ENCODE measurements around the gene ANAPC13.
A peak's percentile ranks its signal among the peaks of the same experiment; 100 is the strongest.

ANAPC13 gene, protein sequence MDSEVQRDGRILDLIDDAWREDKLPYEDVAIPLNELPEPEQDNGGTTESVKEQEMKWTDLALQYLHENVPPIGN

DNA sequence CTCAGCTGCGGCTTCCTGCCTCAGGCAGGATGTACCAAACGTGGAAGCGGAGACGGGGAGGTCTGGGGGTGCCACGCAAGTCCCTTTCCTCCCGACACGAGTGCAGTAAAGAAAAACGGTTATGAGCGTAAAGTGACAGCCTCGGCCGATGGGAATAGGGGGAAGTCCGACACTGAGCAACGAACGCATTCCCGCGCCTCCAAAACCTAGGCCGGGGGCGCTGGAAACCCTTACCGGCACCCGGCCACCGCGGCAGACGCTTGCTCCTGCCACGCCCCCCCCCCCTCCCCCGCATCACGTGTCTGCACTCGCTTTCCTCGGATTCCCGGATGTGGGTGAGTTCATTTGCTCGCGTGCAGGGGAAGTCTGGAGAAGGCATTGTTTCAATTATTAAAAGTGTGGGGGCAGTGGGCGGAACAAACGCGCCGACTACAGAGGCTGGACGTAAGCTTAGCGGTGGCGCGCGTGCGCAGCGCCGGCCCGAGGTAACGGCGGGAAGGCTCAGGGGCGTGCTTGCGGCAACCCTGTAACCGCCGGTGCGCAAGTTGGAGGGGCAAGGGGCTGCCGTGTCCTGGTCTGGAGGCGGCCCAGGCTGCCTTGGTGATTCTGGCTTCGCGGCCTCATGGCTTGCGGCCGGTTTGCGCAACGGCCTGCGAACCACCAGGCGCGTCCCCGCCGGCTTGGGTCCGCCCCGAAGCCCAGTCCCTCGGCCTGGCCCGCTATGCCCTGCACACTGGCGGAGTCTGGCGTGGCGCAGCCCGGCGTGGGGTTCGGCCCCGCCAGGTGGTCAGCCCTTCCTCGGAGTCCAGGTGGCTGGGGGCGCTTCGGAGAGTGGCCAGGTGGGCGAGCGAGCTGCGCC is at the start of gene ANAPC13, which contains the start of gene CEP63:
Gene ANAPC13 (minus strand): TSS at position 268 of the 859 bp plus-strand sequence. CDS start 3,081 bp downstream, outside the sequence.
Gene CEP63 (plus strand): TSS at position 340 of the 859 bp plus-strand sequence. CDS start 9,264 bp downstream, outside the sequence.
- peak; percentile 64 for FAIRE-seq

GRCh38 chr3:134535186-134535970 is 49.6 kb upstream of the ANAPC13 start:
- FAIRE-seq, result no peak

- FAIRE-seq, result no peak
These were observed 47.7 kb upstream of the ANAPC13 start for GRCh38 chr3:134533493-134533892.

- FAIRE-seq, result no peak
These were observed 41.9 kb upstream of the ANAPC13 start for GRCh38 chr3:134527538-134528186.

DNA sequence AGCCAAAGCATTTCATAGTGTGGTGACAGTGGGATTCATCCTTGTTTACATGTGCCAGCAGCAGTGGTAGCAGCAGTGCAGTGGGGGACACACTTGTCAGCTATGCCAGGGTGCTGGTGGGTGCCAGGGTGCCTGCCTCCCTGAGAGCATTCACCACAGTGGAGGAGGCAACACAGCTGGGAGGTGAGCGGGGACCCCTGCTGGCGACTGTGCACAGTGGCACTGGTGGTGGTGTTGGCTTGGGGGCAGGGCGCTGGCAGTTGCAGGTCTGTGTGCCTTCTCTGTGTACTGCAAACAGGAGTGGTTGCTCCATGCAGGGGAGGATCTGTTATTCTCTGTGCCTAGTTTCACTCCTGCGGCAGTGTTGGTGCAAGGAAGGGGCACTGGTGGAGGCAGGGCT is 41.3 kb upstream of the ANAPC13 start:
- no peak for FAIRE-seq

GRCh38 chr3:134526319-134526718 is 40.5 kb upstream of the ANAPC13 start:
- FAIRE-seq, result no peak

DNA sequence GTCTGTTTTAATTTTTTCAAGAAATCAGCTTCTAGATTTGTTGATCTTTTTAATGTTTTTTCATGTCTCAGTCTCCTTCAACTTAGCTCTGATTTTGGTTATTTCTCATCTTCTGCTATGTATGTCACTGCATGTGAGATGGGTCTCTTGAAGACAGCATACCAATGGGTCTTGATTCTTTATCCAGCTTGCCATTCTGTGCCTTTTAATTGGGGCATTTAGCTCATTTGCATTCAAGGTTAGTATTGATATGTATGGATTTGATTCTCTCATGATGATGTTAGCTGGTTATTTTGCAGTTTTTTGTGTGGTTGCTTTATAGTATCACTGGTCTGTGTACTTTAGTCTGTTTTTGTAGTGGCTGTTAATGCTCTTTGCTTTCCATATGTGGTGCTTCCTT is 39.5 kb upstream of the ANAPC13 start:
- no peak for FAIRE-seq

DNA sequence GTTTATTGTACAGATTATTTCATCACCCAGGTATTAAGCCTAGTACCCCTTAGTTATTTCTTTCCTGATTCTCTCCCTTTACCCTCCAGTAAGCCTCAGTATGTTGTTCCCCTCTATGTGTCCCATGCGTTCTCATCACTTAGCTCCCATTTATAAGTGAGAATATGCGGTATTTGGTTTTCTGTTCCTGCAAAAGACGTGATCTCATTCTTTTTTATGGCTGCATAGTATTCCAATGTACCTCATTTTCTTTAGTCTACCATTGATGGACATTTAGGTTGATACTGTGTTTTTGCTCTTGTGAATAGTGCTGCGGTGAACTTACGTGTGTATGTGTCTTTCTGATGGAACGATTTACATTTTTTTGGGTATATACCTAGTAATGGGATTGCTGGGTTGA is 36.8 kb upstream of the ANAPC13 start:
- FAIRE-seq, result no peak

DNA sequence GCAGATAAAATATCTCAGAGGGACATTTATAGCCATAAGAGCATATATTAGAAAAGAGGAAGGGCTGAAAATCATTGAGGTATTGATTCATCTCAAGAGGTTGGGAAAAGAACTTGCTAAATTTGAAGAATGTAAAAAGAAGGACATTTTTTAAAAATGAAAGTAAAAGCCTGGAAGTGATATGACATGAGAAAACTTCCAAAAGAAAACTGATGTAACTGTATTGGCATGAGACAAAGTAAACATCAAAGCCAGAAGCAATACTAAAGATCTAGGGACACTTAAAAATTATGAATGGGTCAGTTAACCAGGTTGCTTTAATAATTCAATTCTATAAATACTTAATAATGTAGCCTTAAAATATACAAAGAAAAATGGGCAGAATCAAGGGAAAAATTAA is 32.0 kb upstream of the ANAPC13 start:
- peak; percentile 64 for FAIRE-seq

DNA sequence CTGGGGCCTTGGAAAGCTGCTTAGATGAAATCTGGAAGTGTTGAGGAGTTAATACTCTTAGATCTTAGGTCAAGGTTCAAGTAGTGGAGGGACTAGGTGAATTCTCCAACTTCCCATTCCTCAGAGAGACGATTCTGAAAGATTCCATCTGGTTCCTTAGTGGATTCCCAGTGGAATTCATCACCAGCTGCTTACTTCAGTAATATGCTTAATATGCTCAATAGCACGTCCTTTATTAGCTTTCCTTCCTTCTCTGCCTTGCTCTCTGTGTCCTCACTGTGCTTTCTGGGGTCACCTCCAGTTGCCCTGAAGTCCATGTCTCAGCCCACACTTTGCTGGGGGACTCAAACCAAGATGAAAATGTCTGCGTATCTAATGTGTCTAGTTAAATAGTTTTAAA is 31.1 kb upstream of the ANAPC13 start:
- FAIRE-seq, result no peak

- FAIRE-seq, result no peak
These were observed 25.7 kb upstream of the ANAPC13 start for GRCh38 chr3:134511500-134511899.

DNA sequence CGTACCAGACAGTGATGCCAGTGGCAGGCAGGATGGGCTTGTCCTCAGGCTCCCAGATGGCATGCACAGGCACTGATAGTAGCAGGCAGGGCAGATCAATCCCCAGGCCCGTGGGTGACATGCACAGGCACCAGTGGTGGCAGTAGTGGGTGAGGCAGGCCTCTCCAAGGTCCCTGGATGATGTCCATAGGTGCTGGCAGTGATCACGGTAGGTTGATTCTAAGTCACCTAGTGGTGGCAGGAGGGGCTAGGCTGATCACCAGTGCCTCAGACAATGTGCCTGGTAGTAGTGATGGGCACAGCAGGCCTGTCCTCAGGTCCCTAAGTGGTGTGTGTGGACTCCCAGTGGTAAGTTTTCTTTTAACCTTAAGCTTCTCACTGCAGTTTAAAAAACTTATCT is 19.7 kb upstream of the ANAPC13 start:
- no peak for FAIRE-seq

DNA sequence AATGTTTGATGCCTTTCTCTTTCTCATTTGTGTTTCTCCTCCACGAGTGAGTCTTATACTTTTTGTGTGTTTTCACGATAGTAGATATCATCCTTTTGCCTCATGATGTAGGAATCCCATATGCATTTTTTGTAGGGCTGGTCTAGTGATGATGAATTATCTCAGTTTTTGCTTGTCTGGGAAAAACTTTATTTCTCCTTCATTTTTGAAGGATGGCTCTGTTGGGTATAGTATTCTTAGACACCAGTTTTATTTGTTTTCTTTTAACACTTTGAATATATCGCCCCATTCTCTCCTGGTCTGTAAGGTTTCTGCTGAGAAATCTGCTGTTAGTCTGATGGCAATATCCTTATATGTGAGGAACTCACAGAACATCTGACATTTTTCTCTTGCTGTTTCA is 18.3 kb upstream of the ANAPC13 start:
- no peak for FAIRE-seq

DNA sequence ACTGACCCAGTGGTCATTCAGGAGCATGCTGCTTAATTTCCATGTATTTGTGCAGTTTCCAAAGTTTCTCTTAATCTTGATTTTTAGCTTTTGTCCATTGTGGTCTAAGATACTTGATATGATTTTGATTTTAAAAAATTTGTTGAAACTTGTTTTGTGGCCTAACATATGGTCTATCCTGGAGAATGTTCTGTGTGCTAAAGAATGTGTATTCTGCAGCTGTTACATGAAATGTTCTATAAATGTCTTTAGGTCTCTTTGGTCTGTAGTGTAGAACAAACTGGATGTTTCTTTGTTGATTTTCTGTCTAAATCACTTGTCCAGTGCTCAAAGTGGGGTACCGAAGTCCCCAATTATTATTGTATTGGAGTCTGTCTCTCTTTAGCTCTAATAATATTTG is 17.5 kb upstream of the ANAPC13 start:
- FAIRE-seq, result no peak

GRCh38 chr3:134496471-134497071 is 10.8 kb upstream of the ANAPC13 start:
- FAIRE-seq, result no peak

- no peak for FAIRE-seq
These were observed 10.2 kb upstream of the ANAPC13 start for GRCh38 chr3:134495980-134496379.

GRCh38 chr3:134494495-134494894 is 8.7 kb upstream of the ANAPC13 start:
- FAIRE-seq, result no peak

- no peak for FAIRE-seq
These were observed 1.6 kb upstream of the ANAPC13 start for GRCh38 chr3:134487406-134487805.

GRCh38 chr3:134486577-134487041 is 824 bp upstream of the ANAPC13 start:
- no peak for FAIRE-seq

DNA sequence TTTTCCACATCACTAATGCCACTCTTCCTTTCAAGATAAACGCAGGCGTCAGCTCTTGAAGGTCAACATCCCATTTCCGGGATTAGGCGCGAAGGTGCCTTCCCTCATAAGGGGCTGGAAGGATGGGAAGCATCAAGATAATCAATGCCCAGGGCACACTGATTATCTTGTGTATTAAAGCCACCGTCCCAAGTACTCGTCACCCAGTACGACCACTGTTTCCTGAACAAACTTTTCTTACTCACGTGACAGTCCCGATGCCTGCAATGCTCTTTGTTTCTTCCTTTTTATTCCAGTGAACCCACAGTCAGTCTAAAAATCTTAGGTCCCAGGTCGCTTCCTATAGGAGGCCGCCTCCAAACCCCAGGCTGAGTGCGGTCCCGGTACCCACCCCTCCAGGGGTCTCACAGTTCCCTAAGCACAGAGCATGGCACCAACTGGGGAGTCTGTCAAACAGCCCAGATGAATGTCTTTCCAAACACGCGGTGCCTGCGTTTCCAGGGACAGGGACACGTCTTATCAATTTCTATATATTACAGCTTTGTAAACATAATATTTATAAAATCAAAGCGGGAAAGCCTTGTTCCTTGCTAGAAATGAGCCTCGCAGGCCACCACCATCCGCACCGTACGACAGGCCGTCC is 589 bp downstream of the ANAPC13 start:
- FAIRE-seq, result no peak

- FAIRE-seq, result no peak
These were observed 2.4 kb downstream of the ANAPC13 start for GRCh38 chr3:134483195-134483900.
